ENCODE results near the gene MYO16. TPM values are rescaled to one million over a fixed set of nuclear protein-coding genes. Genes with fewer than 3 reads are reported as not detected.

The MYO16 gene
- total RNA-seq, 1 donor, result not detected

- H3K27ac ChIP-seq (ENCODE audit: low read depth, low read length), result no peak overlapping the region
- TF ChIP-seq CTCF (IDR thresholded peaks at IDR 0.05; ENCODE audit: extremely low read depth, low read depth, low read length), result no peak
- H3K9me3 ChIP-seq (ENCODE audit: low read depth, low read length), result no peaks in the 10 kb centered on the region
- H3K4me1 ChIP-seq (ENCODE audit: insufficient read depth, low read length), result no peaks in the 10 kb centered on the region
- no peak overlapping the region for H3K4me3 ChIP-seq (ENCODE audit: insufficient read depth, low read length)
- no peak overlapping the region for H3K4me2 ChIP-seq (ENCODE audit: insufficient read depth, low read length)
- H2AFZ ChIP-seq (ENCODE audit: low read length), result no peak overlapping the region
- no peaks in the 10 kb centered on the region for H3K27me3 ChIP-seq (ENCODE audit: insufficient read depth, low read length)
- no peak for DNase-seq (ENCODE audit: insufficient read length, low spot score, missing footprints)
- no peaks in the 10 kb centered on the region for H4K20me1 ChIP-seq (ENCODE audit: insufficient read depth, low read length)
- H3K79me2 ChIP-seq (ENCODE audit: insufficient read depth, low read length), result no peaks in the 10 kb centered on the region
- H3K36me3 ChIP-seq (ENCODE audit: insufficient read depth, low read length), result no peaks in the 10 kb centered on the region
Observed at GRCh38 chr13:108638901-108639300, 9.5 kb downstream of the MYO16 start.

GRCh38 chr13:108643646-108644353 is 14.4 kb downstream of the MYO16 start:
- Histone ChIP-seq H3K27ac (ENCODE audit: low read depth, low read length) (no peak overlapping the region), H4K20me1 (ENCODE audit: insufficient read depth, low read length) (no peaks in the 10 kb centered on the region), H3K27me3 (ENCODE audit: insufficient read depth, low read length) (no peaks in the 10 kb centered on the region), H3K79me2 (ENCODE audit: insufficient read depth, low read length) (no peaks in the 10 kb centered on the region), H2AFZ (ENCODE audit: low read length) (no peak overlapping the region), H3K4me3 (ENCODE audit: insufficient read depth, low read length) (no peak overlapping the region), H3K4me2 (ENCODE audit: insufficient read depth, low read length) (no peak overlapping the region), H3K36me3 (ENCODE audit: insufficient read depth, low read length) (no peaks in the 10 kb centered on the region), H3K4me1 (ENCODE audit: insufficient read depth, low read length) (no peaks in the 10 kb centered on the region), H3K9me3 (ENCODE audit: low read depth, low read length) (peaks cover 2% of the 10 kb centered on the region)
- no peak for DNase-seq (ENCODE audit: insufficient read length, low spot score, missing footprints)
- no peak for TF ChIP-seq CTCF (IDR thresholded peaks at IDR 0.05; ENCODE audit: extremely low read depth, low read depth, low read length)

GRCh38 chr13:108645376-108645775 is 16.0 kb downstream of the MYO16 start:
- no peak overlapping the region for H3K4me3 ChIP-seq (ENCODE audit: insufficient read depth, low read length)
- no peaks in the 10 kb centered on the region for H3K79me2 ChIP-seq (ENCODE audit: insufficient read depth, low read length)
- no peak for DNase-seq (ENCODE audit: insufficient read length, low spot score, missing footprints)
- no peaks in the 10 kb centered on the region for H3K4me1 ChIP-seq (ENCODE audit: insufficient read depth, low read length)
- no peak for TF ChIP-seq CTCF (IDR thresholded peaks at IDR 0.05; ENCODE audit: extremely low read depth, low read depth, low read length)
- no peaks in the 10 kb centered on the region for H3K27me3 ChIP-seq (ENCODE audit: insufficient read depth, low read length)
- H2AFZ ChIP-seq (ENCODE audit: low read length), result no peak overlapping the region
- H3K9me3 ChIP-seq (ENCODE audit: low read depth, low read length), result peaks cover 2% of the 10 kb centered on the region
- H3K36me3 ChIP-seq (ENCODE audit: insufficient read depth, low read length), result no peaks in the 10 kb centered on the region
- no peak overlapping the region for H3K4me2 ChIP-seq (ENCODE audit: insufficient read depth, low read length)
- H4K20me1 ChIP-seq (ENCODE audit: insufficient read depth, low read length), result no peaks in the 10 kb centered on the region
- H3K27ac ChIP-seq (ENCODE audit: low read depth, low read length), result no peak overlapping the region

- Histone ChIP-seq H3K79me2 (ENCODE audit: insufficient read depth, low read length) (no peaks in the 10 kb centered on the region), H3K9me3 (ENCODE audit: low read depth, low read length) (peaks cover 2% of the 10 kb centered on the region), H3K27me3 (ENCODE audit: insufficient read depth, low read length) (no peaks in the 10 kb centered on the region), H3K36me3 (ENCODE audit: insufficient read depth, low read length) (no peaks in the 10 kb centered on the region), H3K4me2 (ENCODE audit: insufficient read depth, low read length) (no peak overlapping the region), H3K27ac (ENCODE audit: low read depth, low read length) (no peak overlapping the region), H3K4me3 (ENCODE audit: insufficient read depth, low read length) (no peak overlapping the region), H4K20me1 (ENCODE audit: insufficient read depth, low read length) (no peaks in the 10 kb centered on the region), H2AFZ (ENCODE audit: low read length) (no peak overlapping the region), H3K4me1 (ENCODE audit: insufficient read depth, low read length) (no peaks in the 10 kb centered on the region)
- no peak for TF ChIP-seq CTCF (IDR thresholded peaks at IDR 0.05; ENCODE audit: extremely low read depth, low read depth, low read length)
- DNase-seq (ENCODE audit: insufficient read length, low spot score, missing footprints), result no peak
Observed at GRCh38 chr13:108650271-108650670, 20.9 kb downstream of the MYO16 start.

Data from osteoblast (primary cell).